ENCODE data around the gene TOP1.

TOP1 gene

GRCh38 chr20:41023549-41023948, 5.1 kb upstream of the TOP1 start:
- no peak for ATAC-seq (ENCODE audit: insufficient read depth, low read depth)
- no peak overlapping the region for H3K4me2 ChIP-seq (ENCODE audit: insufficient read depth, low read length)

GRCh38 chr20:41027366-41027765, 1.3 kb upstream of the TOP1 start:
- ATAC-seq (ENCODE audit: insufficient read depth, low read depth) (no peak), DNase-seq (peak; percentile 21)
- Histone ChIP-seq H4K20me1 (ENCODE audit: insufficient read depth, low read length) (peaks cover 20% of the 10 kb centered on the region), H2AFZ (ENCODE audit: low read depth, low read length) (peak overlapping the region; percentile 70; the same call in 1 of the 2 replicates), H3K36me3 (ENCODE audit: insufficient read depth, low read length) (peaks cover 25% of the 10 kb centered on the region), H3K4me3 (ENCODE audit: low read depth in 1 of 2, low read length in 2 of 2) (peak overlapping the region in 1 of 2 experiments; percentile 85; a peak in 3 of 4 replicates), H3K9ac (ENCODE audit: low read depth, low read length) (peak overlapping the region; percentile 61), H3K9me3 (ENCODE audit: insufficient read depth, low read length, severe bottlenecking) (no peaks in the 10 kb centered on the region), H3K79me2 (ENCODE audit: insufficient read depth, low read length) (peaks cover 45% of the 10 kb centered on the region), H3K4me2 (ENCODE audit: insufficient read depth, low read length) (peak overlapping the region; percentile 83), H3K27ac (ENCODE audit: low read length) (peak overlapping the region; percentile 59; the same call in 1 of the 2 replicates), H3K4me1 (ENCODE audit: insufficient read depth, low read length) (peaks cover 37% of the 10 kb centered on the region), H3K27me3 (ENCODE audit: insufficient read depth, low read length, poor library complexity) (no peaks in the 10 kb centered on the region)
- no peak for TF ChIP-seq EZH2 (IDR thresholded peaks at IDR 0.05; ENCODE audit: borderline replicate concordance, low read depth, low read length, severe bottlenecking)
- no peak for TF ChIP-seq CTCF (IDR thresholded peaks at IDR 0.05; ENCODE audit: borderline replicate concordance, extremely low read depth, low read length, poor library complexity, severe bottlenecking)

More at GRCh38 chr20:41023549-41023948, 5.1 kb upstream of the TOP1 start:
- H3K9ac ChIP-seq (ENCODE audit: low read depth, low read length) = no peak overlapping the region
- H3K27me3 ChIP-seq (ENCODE audit: insufficient read depth, low read length, poor library complexity) = no peaks in the 10 kb centered on the region
- peaks cover 8% of the 10 kb centered on the region for H3K79me2 ChIP-seq (ENCODE audit: insufficient read depth, low read length)
- no peak overlapping the region for H3K4me3 ChIP-seq (ENCODE audit: low read depth in 1 of 2, low read length in 2 of 2)
- peaks cover 12% of the 10 kb centered on the region for H3K4me1 ChIP-seq (ENCODE audit: insufficient read depth, low read length)
- H4K20me1 ChIP-seq (ENCODE audit: insufficient read depth, low read length) = no peaks in the 10 kb centered on the region
- H3K27ac ChIP-seq (ENCODE audit: low read length) = no peak overlapping the region
- H2AFZ ChIP-seq (ENCODE audit: low read depth, low read length) = no peak overlapping the region
- no peaks in the 10 kb centered on the region for H3K36me3 ChIP-seq (ENCODE audit: insufficient read depth, low read length)
- H3K9me3 ChIP-seq (ENCODE audit: insufficient read depth, low read length, severe bottlenecking) = no peaks in the 10 kb centered on the region
- TF ChIP-seq EZH2 (IDR thresholded peaks at IDR 0.05; ENCODE audit: borderline replicate concordance, low read depth, low read length, severe bottlenecking) (no peak), CTCF (IDR thresholded peaks at IDR 0.05; ENCODE audit: borderline replicate concordance, extremely low read depth, low read length, poor library complexity, severe bottlenecking) (no peak)
- no peak for DNase-seq

- Histone ChIP-seq H3K4me2 (ENCODE audit: insufficient read depth, low read length) (peak overlapping the region; percentile 83), H3K4me1 (ENCODE audit: insufficient read depth, low read length) (peaks cover 43% of the 10 kb centered on the region), H3K9me3 (ENCODE audit: insufficient read depth, low read length, severe bottlenecking) (no peaks in the 10 kb centered on the region), H3K79me2 (ENCODE audit: insufficient read depth, low read length) (peaks cover 51% of the 10 kb centered on the region), H3K9ac (ENCODE audit: low read depth, low read length) (peak overlapping the region; percentile 61), H3K27me3 (ENCODE audit: insufficient read depth, low read length, poor library complexity) (no peaks in the 10 kb centered on the region), H3K27ac (ENCODE audit: low read length) (peak overlapping the region; percentile 59), H3K36me3 (ENCODE audit: insufficient read depth, low read length) (peaks cover 30% of the 10 kb centered on the region), H3K4me3 (ENCODE audit: low read depth in 1 of 2, low read length in 2 of 2) (peak overlapping the region; percentile 44 to 85), H4K20me1 (ENCODE audit: insufficient read depth, low read length) (peaks cover 26% of the 10 kb centered on the region), H2AFZ (ENCODE audit: low read depth, low read length) (peak overlapping the region; percentile 70)
- TF ChIP-seq CTCF (IDR thresholded peaks at IDR 0.05; ENCODE audit: borderline replicate concordance, extremely low read depth, low read length, poor library complexity, severe bottlenecking) (no peak), EZH2 (IDR thresholded peaks at IDR 0.05; ENCODE audit: borderline replicate concordance, low read depth, low read length, severe bottlenecking) (no peak)
- DNase-seq (peak; percentile 17), ATAC-seq (ENCODE audit: insufficient read depth, low read depth) (no peak)
Measured at GRCh38 chr20:41027872-41028358, 707 bp upstream of the TOP1 start.
